Neuronal stem cell (in vitro differentiated cells): ENCODE results near the gene PCED1B.

Experiments
- DNase-seq: peaks from one replicate; pipeline ENCODE4 v3.0.0-alpha.2; 2013; ENCODE audit warnings: low spot score
- H2AFZ ChIP-seq: one replicate; pipeline ENCODE4 v1.6.1; 2013; ENCODE audit warnings: mild to moderate bottlenecking, low read length, inconsistent platforms
- H2AK5ac ChIP-seq: 2 replicates; pipeline ENCODE4 v1.6.1; 2013; ENCODE audit warnings: low read depth, mild to moderate bottlenecking, inconsistent platforms, low read length, moderate library complexity, mixed read lengths
- H2BK120ac ChIP-seq: 2 replicates; pipeline ENCODE4 v1.6.1; 2013; ENCODE audit warnings: low read depth, mild to moderate bottlenecking, inconsistent platforms, low read length, moderate library complexity, mixed read lengths
- H2BK12ac ChIP-seq: one replicate; pipeline ENCODE4 v1.6.1; 2013; ENCODE audit warnings: low read length, inconsistent platforms
- H2BK15ac ChIP-seq: 2 replicates; pipeline ENCODE4 v1.6.1; 2013; ENCODE audit warnings: mild to moderate bottlenecking, low read length, inconsistent platforms, mixed read lengths
- H2BK5ac ChIP-seq: one replicate; pipeline ENCODE4 v1.6.1; 2013; ENCODE audit warnings: inconsistent platforms, mild to moderate bottlenecking, low read length, moderate library complexity
- H3K14ac ChIP-seq: one replicate; pipeline ENCODE4 v1.6.1; 2013; ENCODE audit warnings: low read length, inconsistent platforms
- H3K18ac ChIP-seq: 2 replicates; pipeline ENCODE4 v1.6.1; 2013; ENCODE audit warnings: low read length, inconsistent platforms
- H3K23ac ChIP-seq: 2 replicates; pipeline ENCODE4 v1.6.1; 2013; ENCODE audit warnings: low read depth, mild to moderate bottlenecking, mixed read lengths, low read length, inconsistent platforms; ENCODE audit not compliant: poor library complexity
- H3K27ac ChIP-seq: replicated peaks from 3 replicates; pipeline ENCODE4 v1.5.1; 2013; ENCODE audit warnings: low read length, inconsistent platforms
- H3K27me3 ChIP-seq, 3 experiments: 2 replicates each; pipeline ENCODE4 v1.6.1; 2013; ENCODE audit warnings: low read length in 3 of 3, mild to moderate bottlenecking in 2 of 3, inconsistent platforms in 1 of 3, low read depth in 1 of 3, mixed read lengths in 1 of 3, moderate library complexity in 1 of 3; ENCODE audit not compliant: control insufficient read depth in 3 of 3, insufficient read depth in 3 of 3
- H3K36me3 ChIP-seq, 2 donors: replicated peaks in 1 of 2; 2 replicates each; pipeline ENCODE4 v1.6.1; 2013; ENCODE audit warnings: low read length in 2 of 2; ENCODE audit not compliant: control insufficient read depth in 2 of 2, insufficient read depth in 2 of 2
- H3K4ac ChIP-seq: 2 replicates; pipeline ENCODE4 v1.6.1; 2013; ENCODE audit warnings: inconsistent platforms, mild to moderate bottlenecking, low read length, moderate library complexity
- H3K4me1 ChIP-seq, 2 donors: 1 replicate in 1 of 2; 2 replicates in 1 of 2; pipeline ENCODE4 v1.6.1; 2013; ENCODE audit warnings: low read length in 2 of 2, low read depth in 1 of 2; ENCODE audit not compliant: control insufficient read depth in 2 of 2, insufficient read depth in 1 of 2
- H3K4me2 ChIP-seq: one replicate; pipeline ENCODE4 v1.6.1; 2013; ENCODE audit warnings: mild to moderate bottlenecking, low read length, inconsistent platforms; ENCODE audit not compliant: insufficient read depth, poor library complexity, severe bottlenecking
- H3K4me3 ChIP-seq, 2 donors: 2 replicates each; pipeline ENCODE4 v1.5.1; 2013; ENCODE audit warnings: low read length in 2 of 2, mild to moderate bottlenecking in 2 of 2, inconsistent platforms in 1 of 2, moderate library complexity in 1 of 2
- H3K79me1 ChIP-seq: one replicate; pipeline ENCODE4 v1.6.1; 2013; ENCODE audit warnings: low read depth, mild to moderate bottlenecking, inconsistent platforms, low read length, moderate library complexity
- H3K9ac ChIP-seq: one replicate; pipeline ENCODE4 v1.6.1; 2013; ENCODE audit warnings: mild to moderate bottlenecking, low read depth, low read length, inconsistent platforms; ENCODE audit not compliant: poor library complexity
- H3K9me3 ChIP-seq, 2 donors: replicated peaks in 1 of 2; 2 replicates each; pipeline versions ENCODE3 to v1.6.1; 2013; ENCODE audit warnings: low read length in 2 of 2, mild to moderate bottlenecking in 2 of 2, inconsistent platforms in 1 of 2, low read depth in 1 of 2, mixed read lengths in 1 of 2, moderate library complexity in 1 of 2; ENCODE audit not compliant: control insufficient read depth in 2 of 2, insufficient read depth in 1 of 2
- H4K8ac ChIP-seq: one replicate; pipeline ENCODE4 v1.6.1; 2013; ENCODE audit warnings: low read depth, mild to moderate bottlenecking, inconsistent platforms, low read length, moderate library complexity
- H4K91ac ChIP-seq: one replicate; pipeline ENCODE4 v1.6.1; 2013; ENCODE audit warnings: low read length, low read depth, mild to moderate bottlenecking, inconsistent platforms; ENCODE audit not compliant: poor library complexity
- whole genome bisulfite sequencing, 2 donors: extraction: QIAGEN DNeasy Blood & Tissue Kit; methylation state at CpG; one replicate each; pipeline ENCODE4 v1.1.7; 2013; ENCODE audit warnings: missing lambda C conversion rate in 2 of 2, mixed read lengths in 1 of 2; ENCODE audit not compliant: insufficient read length in 2 of 2, insufficient replicate concordance in 1 of 2; ENCODE audit errors: extremely low coverage in 2 of 2; 5-methylcytosine and 5-hydroxymethylcytosine counted together

Gene PCED1B

GRCh38 chr12:47268501-47269454 is 189.4 kb downstream of the PCED1B start:
- Histone ChIP-seq H3K4me3 (no peak overlapping the region), H3K18ac (no peak overlapping the region), H3K27ac (no peak overlapping the region), H3K23ac (no peak overlapping the region), H4K91ac (no peak overlapping the region), H2AFZ (no peak overlapping the region), H2BK120ac (no peak overlapping the region), H2AK5ac (no peak overlapping the region), H2BK12ac (no peak overlapping the region), H3K9ac (no peak overlapping the region), H2BK5ac (no peak overlapping the region), H3K14ac (no peak overlapping the region), H3K36me3 (no peaks in the 10 kb centered on the region), H3K4me2 (no peak overlapping the region), H4K8ac (no peak overlapping the region), H3K27me3 (no peaks in the 10 kb centered on the region), H3K9me3 (no peaks in the 10 kb centered on the region), H3K4me1 (peaks cover 0 to 11% of the 10 kb centered on the region in 2 donors), H3K79me1 (no peaks in the 10 kb centered on the region), H3K4ac (no peak overlapping the region), H2BK15ac (no peak overlapping the region)
- no CpG with 5 or more reads among the region's 13 CpGs for WGBS, 2 donors
- no peak for DNase-seq

GRCh38 chr12:47269916-47270315 is 190.5 kb downstream of the PCED1B start:
- no peak overlapping the region for H3K18ac ChIP-seq
- no peak overlapping the region for H3K9ac ChIP-seq
- no peak overlapping the region for H2BK120ac ChIP-seq
- H3K14ac ChIP-seq, result no peak overlapping the region
- H2AFZ ChIP-seq, result no peak overlapping the region
- no peak overlapping the region for H3K27ac ChIP-seq
- H3K23ac ChIP-seq, result no peak overlapping the region
- H3K36me3 ChIP-seq, result no peaks in the 10 kb centered on the region
- H3K4me2 ChIP-seq, result no peak overlapping the region
- H2BK5ac ChIP-seq, result no peak overlapping the region
- no peak overlapping the region for H3K4me3 ChIP-seq
- H4K91ac ChIP-seq, result no peak overlapping the region
- no peak for DNase-seq
- no peak overlapping the region for H2BK12ac ChIP-seq
- H2BK15ac ChIP-seq, result no peak overlapping the region
- no peaks in the 10 kb centered on the region for H3K27me3 ChIP-seq
- H3K79me1 ChIP-seq, result no peaks in the 10 kb centered on the region
- peaks cover 0 to 11% of the 10 kb centered on the region in 2 donors for H3K4me1 ChIP-seq
- no peaks in the 10 kb centered on the region for H3K9me3 ChIP-seq
- no peak overlapping the region for H3K4ac ChIP-seq
- H4K8ac ChIP-seq, result no peak overlapping the region
- no CpG with 5 or more reads among the region's 1 CpG for WGBS, 2 donors
- H2AK5ac ChIP-seq, result no peak overlapping the region

DNA sequence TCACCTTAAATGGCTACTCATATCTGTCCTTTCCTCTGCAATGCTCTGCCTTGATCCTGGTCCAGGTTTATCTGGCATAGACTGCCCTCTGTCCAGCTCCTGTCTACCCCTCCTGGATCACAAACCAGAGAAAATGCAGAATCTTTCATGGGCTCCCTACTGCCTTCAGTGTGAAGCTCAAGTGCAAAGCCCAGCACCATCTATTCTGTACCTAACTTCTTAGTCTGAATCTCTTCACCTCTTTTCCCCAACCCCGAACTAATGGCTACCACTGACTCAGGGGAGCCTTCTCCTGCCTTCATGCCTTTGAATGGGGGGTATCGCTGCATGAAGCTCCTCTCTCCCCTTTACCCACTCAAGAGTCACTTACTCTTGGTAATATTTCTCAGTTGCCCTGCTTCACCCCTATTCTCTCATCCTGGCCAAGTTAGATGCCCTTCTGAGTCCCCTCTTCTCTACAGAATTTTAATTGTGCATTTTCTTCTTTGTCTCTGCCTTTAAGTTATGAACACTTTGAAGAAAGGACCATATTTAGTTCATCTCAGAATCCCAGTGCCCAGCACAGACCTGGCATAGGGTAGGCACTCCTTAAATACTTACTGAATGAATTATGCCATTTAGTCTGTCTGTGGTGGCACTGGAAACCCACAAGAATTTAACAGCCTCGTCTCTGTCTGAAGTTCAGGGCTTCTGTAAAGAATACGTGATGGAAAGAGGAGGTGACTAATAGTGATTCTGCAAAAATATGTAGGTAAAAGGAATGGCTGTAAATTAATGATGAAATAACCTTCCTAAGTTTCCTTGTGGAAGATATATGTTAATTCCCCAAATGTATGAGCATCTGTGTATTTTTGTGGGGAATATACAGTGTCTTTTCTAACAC is 191.6 kb downstream of the PCED1B start:
- no peak overlapping the region for H4K91ac ChIP-seq
- H2AFZ ChIP-seq, result no peak overlapping the region
- no peak overlapping the region for H3K4ac ChIP-seq
- H3K18ac ChIP-seq, result no peak overlapping the region
- WGBS, 2 donors, result no CpG with 5 or more reads among the region's 4 CpGs
- no peak overlapping the region for H4K8ac ChIP-seq
- H2BK15ac ChIP-seq, result no peak overlapping the region
- no peak for DNase-seq
- no peak overlapping the region for H2BK120ac ChIP-seq
- no peak overlapping the region for H2AK5ac ChIP-seq
- no peak overlapping the region for H3K4me2 ChIP-seq
- H3K4me3 ChIP-seq, result no peak overlapping the region
- no peaks in the 10 kb centered on the region for H3K79me1 ChIP-seq
- no peak overlapping the region for H2BK5ac ChIP-seq
- no peaks in the 10 kb centered on the region for H3K36me3 ChIP-seq
- no peaks in the 10 kb centered on the region for H3K9me3 ChIP-seq
- H3K27me3 ChIP-seq, result no peaks in the 10 kb centered on the region
- no peak overlapping the region for H3K9ac ChIP-seq
- H3K4me1 ChIP-seq, result peaks cover 0 to 11% of the 10 kb centered on the region in 2 donors
- no peak overlapping the region for H3K14ac ChIP-seq
- no peak overlapping the region for H3K23ac ChIP-seq
- H2BK12ac ChIP-seq, result no peak overlapping the region
- no peak overlapping the region for H3K27ac ChIP-seq

GRCh38 chr12:47271800-47272239 is 192.4 kb downstream of the PCED1B start:
- Histone ChIP-seq H2BK15ac (no peak overlapping the region), H2AFZ (no peak overlapping the region), H3K4me3 (no peak overlapping the region), H2AK5ac (no peak overlapping the region), H4K8ac (no peak overlapping the region), H3K9ac (no peak overlapping the region), H2BK120ac (no peak overlapping the region), H3K4me2 (no peak overlapping the region), H3K4me1 (peaks cover 0 to 11% of the 10 kb centered on the region in 2 donors), H3K36me3 (no peaks in the 10 kb centered on the region), H2BK5ac (no peak overlapping the region), H3K14ac (no peak overlapping the region), H3K79me1 (no peaks in the 10 kb centered on the region), H4K91ac (no peak overlapping the region), H3K9me3 (no peaks in the 10 kb centered on the region), H3K27me3 (no peaks in the 10 kb centered on the region), H2BK12ac (no peak overlapping the region), H3K4ac (no peak overlapping the region), H3K27ac (no peak overlapping the region), H3K23ac (no peak overlapping the region), H3K18ac (no peak overlapping the region)
- WGBS, 2 donors, result no CpG with 5 or more reads among the region's 2 CpGs
- no peak for DNase-seq
